ENCODE measurements around the gene CD274.

Gene CD274

GRCh38 chr9:5499889-5500398 is 49.6 kb downstream of the CD274 start:
- DNase-seq (ENCODE audit: low spot score in 2 of 2) (no peak), ATAC-seq (replicated peaks; ENCODE audit: extremely low read depth, poor library complexity, severe bottlenecking) (no peak)
- H3K27ac Mint-ChIP-seq (ENCODE audit: low read depth) = no peak overlapping the region

DNA sequence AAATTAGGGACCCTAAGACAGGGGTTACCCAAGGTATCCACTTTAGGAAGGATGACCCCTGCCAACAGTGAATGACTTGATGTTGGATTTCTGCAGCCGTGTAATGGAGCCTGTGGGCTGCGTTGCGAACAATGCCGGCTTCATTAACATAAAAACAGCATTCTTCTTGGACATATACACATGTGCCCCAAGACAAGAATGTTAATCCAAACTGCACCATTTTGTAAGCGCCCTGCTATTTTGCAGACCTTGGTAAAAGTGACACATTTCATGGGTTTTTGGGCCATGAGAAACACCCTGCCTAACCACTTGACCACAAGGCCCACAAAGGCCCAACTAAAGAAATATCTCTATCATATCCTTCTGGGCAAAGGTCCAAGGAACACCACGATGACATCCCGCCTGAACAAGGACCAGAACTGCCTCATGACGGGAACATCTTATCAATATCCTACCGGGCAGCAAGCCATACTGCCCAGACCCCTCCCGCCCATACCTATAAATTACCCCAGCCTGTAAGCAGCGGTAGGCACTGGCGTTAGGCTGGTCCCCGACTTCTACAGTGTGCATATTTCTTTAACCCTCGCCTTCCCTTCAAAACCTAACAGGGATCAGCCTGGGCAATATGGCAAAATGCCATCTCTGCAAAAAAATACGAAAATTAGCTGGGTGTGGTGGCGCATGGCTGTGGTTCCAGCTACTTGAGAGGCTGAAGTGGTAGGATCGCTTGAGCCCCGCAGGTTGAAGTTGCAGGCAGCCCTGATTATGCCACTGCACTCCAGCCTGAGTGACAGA is 50.3 kb downstream of the CD274 start:
- H3K36me3 Mint-ChIP-seq (ENCODE audit: insufficient read depth) = no peaks in the 10 kb centered on the region

More at GRCh38 chr9:5499889-5500398, 49.6 kb downstream of the CD274 start:
- peaks cover 7% of the 10 kb centered on the region for H3K4me1 Mint-ChIP-seq
- H3K4me3 Mint-ChIP-seq = no peak overlapping the region
- H3K27me3 Mint-ChIP-seq = no peaks in the 10 kb centered on the region
- H3K9me3 Mint-ChIP-seq = peaks cover 12% of the 10 kb centered on the region
- no peaks in the 10 kb centered on the region for H3K36me3 Mint-ChIP-seq (ENCODE audit: insufficient read depth)

GRCh38 chr9:5502553-5502952 is 52.2 kb downstream of the CD274 start:
- no peak for DNase-seq (ENCODE audit: low spot score in 2 of 2)
- Mint-ChIP-seq H3K4me3 (no peak overlapping the region), H3K4me1 (peaks cover 11% of the 10 kb centered on the region), H3K27ac (ENCODE audit: low read depth) (no peak overlapping the region), H3K9me3 (peaks cover 12% of the 10 kb centered on the region), H3K36me3 (ENCODE audit: insufficient read depth) (no peaks in the 10 kb centered on the region), H3K27me3 (no peaks in the 10 kb centered on the region)
- ATAC-seq (replicated peaks; ENCODE audit: extremely low read depth, poor library complexity, severe bottlenecking) = no peak

More for the DNA sequence above, 50.3 kb downstream of the CD274 start:
- DNase-seq (ENCODE audit: low spot score in 2 of 2) (no peak), ATAC-seq (replicated peaks; ENCODE audit: extremely low read depth, poor library complexity, severe bottlenecking) (no peak)
- Mint-ChIP-seq H3K4me1 (peaks cover 11% of the 10 kb centered on the region), H3K27ac (ENCODE audit: low read depth) (no peak overlapping the region), H3K4me3 (no peak overlapping the region), H3K27me3 (no peaks in the 10 kb centered on the region), H3K9me3 (peaks cover 12% of the 10 kb centered on the region)

GRCh38 chr9:5509573-5509972 is 59.2 kb downstream of the CD274 start:
- DNase-seq (ENCODE audit: low spot score in 2 of 2) (no peak), ATAC-seq (replicated peaks; ENCODE audit: extremely low read depth, poor library complexity, severe bottlenecking) (no peak)
- Mint-ChIP-seq H3K4me3 (peak overlapping the region; percentile 66), H3K36me3 (ENCODE audit: insufficient read depth) (peaks cover 1% of the 10 kb centered on the region), H3K27me3 (no peaks in the 10 kb centered on the region), H3K27ac (ENCODE audit: low read depth) (peak overlapping the region; percentile 89), H3K4me1 (peaks cover 45% of the 10 kb centered on the region), H3K9me3 (peaks cover 4% of the 10 kb centered on the region)

- ATAC-seq (replicated peaks; ENCODE audit: extremely low read depth, poor library complexity, severe bottlenecking) (no peak), DNase-seq (ENCODE audit: low spot score in 2 of 2) (no peak)
- H3K36me3 Mint-ChIP-seq (ENCODE audit: insufficient read depth) = peaks cover 1% of the 10 kb centered on the region
- H3K27me3 Mint-ChIP-seq = no peaks in the 10 kb centered on the region
- H3K4me3 Mint-ChIP-seq = peak within 1 kb of the TSS; percentile 66
- no peaks in the 10 kb centered on the region for H3K9me3 Mint-ChIP-seq
- H3K4me1 Mint-ChIP-seq = peaks cover 37% of the 10 kb centered on the region
- H3K27ac Mint-ChIP-seq (ENCODE audit: low read depth) = peak within 1 kb of the TSS; percentile 89
Observed at GRCh38 chr9:5510360-5510931, 60.1 kb downstream of the CD274 start, which contains the start of gene PDCD1LG2. Gene PDCD1LG2 (plus strand): TSS chr9:5510531. CDS start chr9:5522547, 12,016 bp downstream.

DNA sequence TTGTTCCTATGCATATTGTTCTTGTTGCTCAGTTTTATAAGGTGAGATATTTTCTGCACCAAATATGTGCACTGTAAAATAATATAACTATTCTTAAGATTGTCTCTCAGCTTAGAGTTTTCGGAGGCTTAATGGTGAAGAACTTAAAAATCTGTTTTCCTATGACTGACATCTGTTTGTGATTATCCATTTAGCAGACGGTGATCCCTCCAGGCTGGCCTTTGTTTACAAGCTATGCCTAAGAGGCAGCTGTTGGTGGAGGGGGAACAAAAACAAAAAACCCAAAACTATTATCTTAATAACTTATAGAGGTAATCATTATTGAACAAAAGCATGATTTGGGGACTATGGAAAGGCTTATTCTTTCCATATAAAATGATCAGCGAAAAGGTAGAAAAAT is 60.6 kb downstream of the CD274 start:
- H3K27me3 Mint-ChIP-seq = no peaks in the 10 kb centered on the region
- peak overlapping the region; percentile 66 for H3K4me3 Mint-ChIP-seq
- H3K36me3 Mint-ChIP-seq (ENCODE audit: insufficient read depth) = peaks cover 1% of the 10 kb centered on the region
- DNase-seq (ENCODE audit: low spot score in 2 of 2) (no peak), ATAC-seq (replicated peaks; ENCODE audit: extremely low read depth, poor library complexity, severe bottlenecking) (no peak)
- peak overlapping the region; percentile 89 for H3K27ac Mint-ChIP-seq (ENCODE audit: low read depth)
- peaks cover 37% of the 10 kb centered on the region for H3K4me1 Mint-ChIP-seq
- H3K9me3 Mint-ChIP-seq = no peaks in the 10 kb centered on the region

- no peak for ATAC-seq (replicated peaks; ENCODE audit: extremely low read depth, poor library complexity, severe bottlenecking)
- H3K27me3 Mint-ChIP-seq = no peaks in the 10 kb centered on the region
- H3K27ac Mint-ChIP-seq (ENCODE audit: low read depth) = no peak overlapping the region
- no peak overlapping the region for H3K4me3 Mint-ChIP-seq
- DNase-seq (ENCODE audit: low spot score in 2 of 2) = no peak
- H3K9me3 Mint-ChIP-seq = no peaks in the 10 kb centered on the region
- peaks cover 1% of the 10 kb centered on the region for H3K36me3 Mint-ChIP-seq (ENCODE audit: insufficient read depth)
- peaks cover 37% of the 10 kb centered on the region for H3K4me1 Mint-ChIP-seq
Observed at GRCh38 chr9:5511476-5511875, 61.1 kb downstream of the CD274 start.

- H3K36me3 Mint-ChIP-seq (ENCODE audit: insufficient read depth) = peaks cover 1% of the 10 kb centered on the region
- no peak overlapping the region for H3K27ac Mint-ChIP-seq (ENCODE audit: low read depth)
- H3K9me3 Mint-ChIP-seq = no peaks in the 10 kb centered on the region
- no peak for DNase-seq (ENCODE audit: low spot score in 2 of 2)
- peaks cover 37% of the 10 kb centered on the region for H3K4me1 Mint-ChIP-seq
- ATAC-seq (replicated peaks; ENCODE audit: extremely low read depth, poor library complexity, severe bottlenecking) = no peak
- no peak overlapping the region for H3K4me3 Mint-ChIP-seq
- H3K27me3 Mint-ChIP-seq = no peaks in the 10 kb centered on the region
Observed at GRCh38 chr9:5511935-5512580, 61.7 kb downstream of the CD274 start.

DNA sequence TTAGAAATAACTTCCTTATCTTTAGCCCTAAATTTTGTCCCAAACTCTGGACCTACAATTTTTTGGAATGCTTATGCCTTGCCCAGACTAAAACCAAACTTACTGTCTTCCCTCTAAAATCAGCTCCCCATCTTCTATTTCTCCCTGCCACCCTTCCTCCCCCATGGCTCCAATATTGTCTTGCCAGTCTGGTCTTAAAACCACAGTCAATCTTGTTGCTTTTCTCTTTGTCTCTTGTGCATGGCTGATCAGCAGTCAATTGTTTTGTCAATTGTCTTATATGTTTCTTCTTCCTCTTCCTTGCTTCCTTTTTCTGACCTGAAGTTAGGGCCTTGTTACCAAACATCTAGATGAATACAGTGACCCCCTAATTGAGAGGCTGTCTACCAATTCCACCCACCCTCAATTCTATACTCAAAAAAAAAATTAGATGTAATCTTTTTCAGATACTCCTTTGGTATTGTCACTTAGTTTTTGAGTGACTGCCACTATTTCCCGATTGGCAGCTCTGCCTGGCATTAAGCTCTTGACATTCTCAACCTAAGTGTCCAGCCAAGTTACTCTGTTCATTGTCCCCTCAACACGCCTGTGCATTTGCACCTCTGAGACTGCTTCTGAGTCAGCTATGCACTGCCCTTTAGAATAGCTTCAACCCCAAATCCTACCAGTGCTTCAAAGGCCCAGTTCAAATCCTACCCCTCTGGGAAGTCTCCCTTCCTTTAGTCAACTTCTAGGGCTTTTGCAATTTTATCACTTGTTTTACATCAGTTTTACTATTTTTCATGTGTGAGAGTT is 62.5 kb downstream of the CD274 start:
- Mint-ChIP-seq H3K4me3 (no peak overlapping the region), H3K27ac (ENCODE audit: low read depth) (no peak overlapping the region), H3K9me3 (no peaks in the 10 kb centered on the region), H3K4me1 (peaks cover 37% of the 10 kb centered on the region), H3K27me3 (no peaks in the 10 kb centered on the region), H3K36me3 (ENCODE audit: insufficient read depth) (peaks cover 1% of the 10 kb centered on the region)
- DNase-seq (ENCODE audit: low spot score in 2 of 2) (no peak), ATAC-seq (replicated peaks; ENCODE audit: extremely low read depth, poor library complexity, severe bottlenecking) (no peak)

- Mint-ChIP-seq H3K4me3 (no peak overlapping the region), H3K27ac (ENCODE audit: low read depth) (no peak overlapping the region), H3K9me3 (no peaks in the 10 kb centered on the region), H3K36me3 (ENCODE audit: insufficient read depth) (peaks cover 1% of the 10 kb centered on the region), H3K4me1 (peaks cover 42% of the 10 kb centered on the region), H3K27me3 (no peaks in the 10 kb centered on the region)
- ATAC-seq (replicated peaks; ENCODE audit: extremely low read depth, poor library complexity, severe bottlenecking) = no peak
- DNase-seq (ENCODE audit: low spot score in 2 of 2) = no peak
Observed at GRCh38 chr9:5513966-5514616, 63.7 kb downstream of the CD274 start.

- ATAC-seq (replicated peaks; ENCODE audit: extremely low read depth, poor library complexity, severe bottlenecking) (no peak), DNase-seq (ENCODE audit: low spot score in 2 of 2) (no peak)
- Mint-ChIP-seq H3K27ac (ENCODE audit: low read depth) (no peak overlapping the region), H3K9me3 (no peaks in the 10 kb centered on the region), H3K4me1 (peaks cover 37% of the 10 kb centered on the region), H3K36me3 (ENCODE audit: insufficient read depth) (peaks cover 1% of the 10 kb centered on the region), H3K4me3 (no peak overlapping the region), H3K27me3 (no peaks in the 10 kb centered on the region)
Observed at GRCh38 chr9:5514617-5515260, 64.4 kb downstream of the CD274 start.

Data from central memory CD8-positive, alpha-beta T cell (primary cell).